ENCODE data around the gene TBC1D9. TPM values are rescaled to one million over a fixed set of nuclear protein-coding genes. Genes with fewer than 3 reads are reported as not detected.
"Not testable (repeated sequence)": the region's sequence is repeated elsewhere in the genome, so short reads cannot be mapped to it uniquely, and the experiment has no call there.

Gene TBC1D9
- total RNA-seq: 10 to 100 TPM; 13.9 to 16.9 TPM
- long read RNA-seq, donor 1, partial matches to known transcripts: 1 of 3 reads
- long read RNA-seq, donor 1, other reads (novel, unspliced or antisense): 2 of 3 reads
- long read RNA-seq, donor 2, partial matches to known transcripts: 5 of 8 reads
- long read RNA-seq, donor 2, other reads (novel, unspliced or antisense): 3 of 8 reads

- peak; percentile 89 for DNase-seq (ENCODE audit: low spot score)
- intact Hi-C loops (cut with DNase I): no loop called here
These were observed at the start of gene TBC1D9 for GRCh38 chr4:140756319-140757231. TSS of gene TBC1D9 (minus strand) at chr4:140756385. CDS start at chr4:140756045, 340 bp downstream.

- intact Hi-C loops (cut with DNase I): no loop called here
- DNase-seq (ENCODE audit: low spot score): no peak
These were observed 49.1 kb upstream of the TBC1D9 start for GRCh38 chr4:140805293-140805692.

GRCh38 chr4:140802591-140802990, 46.4 kb upstream of the TBC1D9 start:
- intact Hi-C loops (cut with DNase I): no loop called here
- DNase-seq (ENCODE audit: low spot score): no peak

GRCh38 chr4:140800666-140801065, 44.5 kb upstream of the TBC1D9 start:
- DNase-seq (ENCODE audit: low spot score): no peak
- intact Hi-C loops (cut with DNase I): no loop called here

GRCh38 chr4:140799686-140800225, 43.6 kb upstream of the TBC1D9 start:
- intact Hi-C loops (cut with DNase I): no loop called here
- no peak for DNase-seq (ENCODE audit: low spot score)

- intact Hi-C loops (cut with DNase I): no loop called here
- no peak for DNase-seq (ENCODE audit: low spot score)
These were observed 37.1 kb upstream of the TBC1D9 start for GRCh38 chr4:140793291-140793690.

GRCh38 chr4:140790765-140791164, 34.6 kb upstream of the TBC1D9 start:
- intact Hi-C loops (cut with DNase I): no loop called here
- DNase-seq (ENCODE audit: low spot score): no peak

GRCh38 chr4:140790171-140790570, 34.0 kb upstream of the TBC1D9 start:
- no peak for DNase-seq (ENCODE audit: low spot score)
- intact Hi-C loops (cut with DNase I): no loop called here

GRCh38 chr4:140789759-140790158, 33.6 kb upstream of the TBC1D9 start:
- no peak for DNase-seq (ENCODE audit: low spot score)
- intact Hi-C loops (cut with DNase I): no loop called here

- DNase-seq (ENCODE audit: low spot score); intact Hi-C loops (cut with DNase I): not testable (repeated sequence)
These were observed 26.6 kb upstream of the TBC1D9 start for GRCh38 chr4:140782787-140783186.

GRCh38 chr4:140781596-140781995, 25.4 kb upstream of the TBC1D9 start:
- intact Hi-C loops (cut with DNase I): no loop called here
- DNase-seq (ENCODE audit: low spot score): no peak

- intact Hi-C loops (cut with DNase I): no loop called here
- no peak for DNase-seq (ENCODE audit: low spot score)
These were observed 21.7 kb upstream of the TBC1D9 start for GRCh38 chr4:140777894-140778293.

GRCh38 chr4:140777386-140777785, 21.2 kb upstream of the TBC1D9 start:
- intact Hi-C loops (cut with DNase I): no loop called here

GRCh38 chr4:140776556-140776955, 20.4 kb upstream of the TBC1D9 start:
- intact Hi-C loops (cut with DNase I): no loop called here

More at GRCh38 chr4:140777386-140777785, 21.2 kb upstream of the TBC1D9 start:
- DNase-seq (ENCODE audit: low spot score): no peak

GRCh38 chr4:140774956-140775355, 18.8 kb upstream of the TBC1D9 start:
- DNase-seq (ENCODE audit: low spot score): no peak
- intact Hi-C loops (cut with DNase I): no loop called here

More at GRCh38 chr4:140776556-140776955, 20.4 kb upstream of the TBC1D9 start:
- DNase-seq (ENCODE audit: low spot score): no peak

GRCh38 chr4:140774510-140774909, 18.3 kb upstream of the TBC1D9 start:
- no peak for DNase-seq (ENCODE audit: low spot score)

GRCh38 chr4:140769209-140769608, 13.0 kb upstream of the TBC1D9 start:
- intact Hi-C loops (cut with DNase I): no loop called here
- no peak for DNase-seq (ENCODE audit: low spot score)

More at GRCh38 chr4:140774510-140774909, 18.3 kb upstream of the TBC1D9 start:
- intact Hi-C loops (cut with DNase I): no loop called here

GRCh38 chr4:140764785-140765392, 8.7 kb upstream of the TBC1D9 start:
- intact Hi-C loops (cut with DNase I): no loop called here
- no peak for DNase-seq (ENCODE audit: low spot score)

GRCh38 chr4:140762202-140762601, 6.0 kb upstream of the TBC1D9 start:
- DNase-seq (ENCODE audit: low spot score): no peak
- intact Hi-C loops (cut with DNase I): no loop called here

GRCh38 chr4:140757232-140757630, 1.0 kb upstream of the TBC1D9 start:
- intact Hi-C loops (cut with DNase I): no loop called here

More at GRCh38 chr4:140757232-140757630, 1.0 kb upstream of the TBC1D9 start:
- DNase-seq (ENCODE audit: low spot score): no peak

All from posterior vena cava (tissue), 2 donors.